Mucosa of descending colon (tissue), 3 donors: ENCODE results near the gene EIF3K. TPM values are rescaled to one million over a fixed set of nuclear protein-coding genes. Genes with fewer than 3 reads are reported as not detected.
"Not testable (repeated sequence)": the region's sequence is repeated elsewhere in the genome, so short reads cannot be mapped to it uniquely, and the experiment has no call there.

ENCODE experiments used
- ATAC-seq: fragments of 200-7000 bp; cut with Tn5 transposase; one replicate; pipeline ENCODE4 v1.9.1; 2020; ENCODE audit warnings: mild to moderate bottlenecking, moderate library complexity
- DNase-seq, 3 donors: peaks; one replicate each; pipeline ENCODE4 v3.0.0-alpha.2; 2020
- H3K36me3 ChIP-seq: fragments of 200-600 bp; one replicate; pipeline ENCODE4 v1.8.0; 2021; ENCODE audit warnings: low read depth, mild to moderate bottlenecking
- H3K4me1 ChIP-seq: fragments of 200-600 bp; one replicate; pipeline ENCODE4 v1.8.0; 2021; ENCODE audit warnings: low read depth, mild to moderate bottlenecking
- H3K4me3 ChIP-seq: fragments of 200-600 bp; one replicate; pipeline ENCODE4 v1.8.0; 2021; ENCODE audit warnings: mild to moderate bottlenecking
- H3K9me3 ChIP-seq: fragments of 200-600 bp; one replicate; pipeline ENCODE4 v1.8.0; 2021; ENCODE audit warnings: mild to moderate bottlenecking
- intact Hi-C, 2 donors: fragments of 100-400 bp; cut with DNase I in 1 of 2; cut with micrococcal nuclease in 1 of 2; formaldehyde crosslinking; loops; one replicate each; pipeline versions ENCODE4 v1.11.0 to v1.11.1; 2022; cut with DNase I, micrococcal nuclease
- long read RNA-seq, 2 donors: library from polyadenylated mRNA; unstranded; transcript quantifications; one replicate each; pipeline ENCODE4 v2.0.0, GENCODE V29; 2019 to 2021
- total RNA-seq, 3 donors: library from RNA; stranded (reverse); fragmentation: NEBNext Ultra II Directional in 2 of 3; extraction: Animal tissue kit (Norgen Biotek cat#: 25700) in 2 of 3; gene quantifications; one replicate each; pipeline versions ENCODE4 v1.2.1 to v1.2.4, GENCODE V29; 2021 to 2023
- TF ChIP-seq, protein P1 (sequence below): fragments of 200-600 bp; IDR thresholded peaks from one replicate; pipeline ENCODE4 v1.8.0; 2022; ENCODE audit warnings: antibody characterized with exemption, mild to moderate bottlenecking
- donor health status: DM: no; HTN: no; CAD: no; lungs with moderate emphysema.
- donor health status: DM: no; HTN: no; CAD: no.
- donor health status: DM: no; HTN: yes; CAD: no.

The EIF3K gene, protein sequence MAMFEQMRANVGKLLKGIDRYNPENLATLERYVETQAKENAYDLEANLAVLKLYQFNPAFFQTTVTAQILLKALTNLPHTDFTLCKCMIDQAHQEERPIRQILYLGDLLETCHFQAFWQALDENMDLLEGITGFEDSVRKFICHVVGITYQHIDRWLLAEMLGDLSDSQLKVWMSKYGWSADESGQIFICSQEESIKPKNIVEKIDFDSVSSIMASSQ
- total RNA-seq: 100 to 1,000 TPM; 338 to 393 (median 350) TPM
- long read RNA-seq, donor 1, transcript EIF3K-201 (8 exons, 864 nt): major isoform, 165 of 185 reads
- long read RNA-seq, donor 1, partial matches to known transcripts: 3 of 185 reads
- long read RNA-seq, donor 1, other reads (novel, unspliced or antisense): 15 of 185 reads
- long read RNA-seq, donor 2, transcript EIF3K-203 (7 exons, 1,327 nt): minor isoform, 6 of 285 reads
- long read RNA-seq, donor 2, transcript EIF3K-201 (8 exons, 864 nt): major isoform, 245 of 285 reads
- long read RNA-seq, donor 2, partial matches to known transcripts: 2 of 285 reads
- long read RNA-seq, donor 2, other reads (novel, unspliced or antisense): 28 of 285 reads

DNA sequence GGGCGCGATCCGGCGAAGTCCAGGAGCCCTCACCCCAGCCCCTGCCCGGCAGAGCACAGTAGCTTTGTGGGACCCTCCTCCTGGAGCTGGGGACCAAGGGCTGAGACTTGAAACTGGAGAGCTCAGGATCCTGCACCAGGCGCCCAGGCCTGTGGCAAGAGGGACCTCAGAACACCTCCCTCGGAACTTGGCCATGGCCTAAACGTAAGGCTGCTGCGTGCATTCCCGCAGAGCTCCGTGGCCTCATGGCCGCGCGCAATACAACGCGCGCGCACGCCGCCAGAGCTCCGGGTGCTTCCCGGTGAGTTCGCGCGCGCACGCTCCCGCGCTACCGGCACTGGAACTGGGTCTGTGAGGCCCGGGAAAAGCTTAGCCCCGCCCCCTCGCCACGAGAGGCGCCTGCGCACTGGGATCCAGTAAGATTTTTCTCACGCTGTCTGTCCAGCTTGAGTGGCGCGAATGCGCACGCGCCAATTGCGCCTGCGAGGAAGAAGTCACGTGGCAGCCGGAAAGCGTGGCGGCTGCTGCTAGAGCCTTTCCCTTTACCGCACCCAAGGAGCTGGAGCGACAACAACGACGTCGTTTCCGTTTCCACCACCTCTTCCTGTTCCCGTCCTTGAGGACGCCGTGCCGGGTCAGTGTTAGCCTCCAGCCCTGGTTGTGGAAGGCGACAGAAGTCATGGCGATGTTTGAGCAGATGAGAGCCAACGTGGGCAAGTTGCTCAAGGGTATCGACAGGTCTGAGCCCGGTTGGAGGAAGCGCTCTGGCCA lies at the start of gene EIF3K:
Gene EIF3K, plus strand, starts transcription at position 599 of the 771 bp plus-strand sequence. Its CDS starts 81 bp downstream, at position 680.
- TF ChIP-seq, protein P1, sequence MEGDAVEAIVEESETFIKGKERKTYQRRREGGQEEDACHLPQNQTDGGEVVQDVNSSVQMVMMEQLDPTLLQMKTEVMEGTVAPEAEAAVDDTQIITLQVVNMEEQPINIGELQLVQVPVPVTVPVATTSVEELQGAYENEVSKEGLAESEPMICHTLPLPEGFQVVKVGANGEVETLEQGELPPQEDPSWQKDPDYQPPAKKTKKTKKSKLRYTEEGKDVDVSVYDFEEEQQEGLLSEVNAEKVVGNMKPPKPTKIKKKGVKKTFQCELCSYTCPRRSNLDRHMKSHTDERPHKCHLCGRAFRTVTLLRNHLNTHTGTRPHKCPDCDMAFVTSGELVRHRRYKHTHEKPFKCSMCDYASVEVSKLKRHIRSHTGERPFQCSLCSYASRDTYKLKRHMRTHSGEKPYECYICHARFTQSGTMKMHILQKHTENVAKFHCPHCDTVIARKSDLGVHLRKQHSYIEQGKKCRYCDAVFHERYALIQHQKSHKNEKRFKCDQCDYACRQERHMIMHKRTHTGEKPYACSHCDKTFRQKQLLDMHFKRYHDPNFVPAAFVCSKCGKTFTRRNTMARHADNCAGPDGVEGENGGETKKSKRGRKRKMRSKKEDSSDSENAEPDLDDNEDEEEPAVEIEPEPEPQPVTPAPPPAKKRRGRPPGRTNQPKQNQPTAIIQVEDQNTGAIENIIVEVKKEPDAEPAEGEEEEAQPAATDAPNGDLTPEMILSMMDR: no peak
- ATAC-seq (peak; percentile 94), DNase-seq (peak; percentile 99 to 100 (median 100))
- intact Hi-C loops: no loop called here
- Histone ChIP-seq H3K4me1 (peaks cover 8% of the 10 kb centered on the region), H3K4me3 (peak within 1 kb of the TSS; percentile 83), H3K9me3 (no peaks in the 10 kb centered on the region), H3K36me3 (peaks cover 2% of the 10 kb centered on the region)

DNA sequence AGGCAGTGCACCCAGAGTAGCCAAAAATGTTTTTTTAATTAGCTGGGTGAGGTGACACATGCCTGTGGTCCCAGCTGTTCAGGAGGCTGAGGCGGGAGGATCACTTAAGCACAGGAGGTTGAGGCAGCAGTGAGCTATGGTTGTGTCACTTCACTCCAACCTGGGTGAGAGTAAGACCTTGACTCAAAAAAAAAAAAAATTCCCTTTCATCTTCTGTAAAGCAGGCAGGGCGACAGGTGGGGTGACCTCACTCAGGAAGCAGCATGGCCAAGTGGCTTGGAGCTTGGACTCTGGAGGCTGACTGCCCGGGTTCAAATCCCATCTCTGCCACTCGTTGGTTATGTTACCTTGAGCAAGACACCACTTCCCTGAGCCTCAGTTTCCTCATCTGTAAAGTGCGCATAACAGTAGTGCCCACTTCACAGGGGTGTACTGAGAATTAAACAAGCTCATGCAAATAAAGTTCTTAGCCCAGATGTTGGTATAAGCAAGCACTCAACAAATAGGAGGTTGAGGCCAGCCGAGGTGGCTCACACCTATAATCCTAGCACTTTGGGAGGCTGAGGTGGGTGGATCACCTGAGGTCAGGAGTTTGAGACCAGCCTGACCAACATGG lies 49.5 kb upstream of the EIF3K start:
- no peak for DNase-seq
- no peaks in the 10 kb centered on the region for H3K36me3 ChIP-seq
- intact Hi-C loops: no loop called here
- no peak overlapping the region for H3K4me3 ChIP-seq
- H3K9me3 ChIP-seq: no peaks in the 10 kb centered on the region
- TF ChIP-seq, protein P1: no peak
- ATAC-seq: no peak
- no peaks in the 10 kb centered on the region for H3K4me1 ChIP-seq

DNA sequence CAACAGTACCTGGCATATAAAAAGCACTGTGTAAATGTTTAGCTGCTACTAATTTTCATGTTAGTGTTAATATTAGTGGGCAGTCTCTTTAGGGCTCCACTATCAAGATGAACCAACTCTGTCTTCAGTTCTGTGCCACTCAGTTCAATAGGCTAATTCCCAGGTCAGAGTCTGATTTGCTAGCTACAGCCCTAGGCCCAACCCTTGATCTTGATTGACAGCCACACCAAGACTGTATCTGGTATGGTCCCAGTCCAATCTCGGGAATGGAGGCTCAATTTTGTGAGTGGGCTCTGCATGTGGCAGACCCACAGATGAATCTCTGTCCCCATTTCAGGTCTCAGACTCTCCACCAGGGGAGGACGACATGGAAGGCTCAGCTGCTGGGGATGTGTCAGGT lies 47.3 kb upstream of the EIF3K start:
- intact Hi-C loops: no loop called here
- Histone ChIP-seq H3K4me3 (no peak overlapping the region), H3K9me3 (no peaks in the 10 kb centered on the region), H3K4me1 (no peaks in the 10 kb centered on the region), H3K36me3 (no peaks in the 10 kb centered on the region)
- TF ChIP-seq, protein P1: no peak
- ATAC-seq (no peak), DNase-seq (no peak)

DNA sequence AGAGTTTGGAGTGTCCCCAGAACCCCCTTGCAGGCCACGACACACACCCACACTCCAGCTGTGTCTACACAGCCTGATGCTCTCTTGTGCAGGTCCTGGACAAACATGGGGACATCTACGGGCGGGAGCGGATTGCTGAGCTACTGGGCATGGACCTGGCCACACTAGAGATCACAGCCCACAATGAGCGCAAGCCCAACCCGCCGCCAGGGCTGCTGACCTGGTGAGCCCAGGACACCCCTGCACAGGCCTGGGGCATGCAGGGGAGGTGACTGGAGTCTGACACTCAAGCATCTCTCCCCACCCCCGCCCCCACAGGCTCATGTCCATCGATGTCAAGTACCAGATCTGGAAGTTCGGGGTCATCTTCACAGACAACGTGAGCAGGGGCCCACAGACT lies 41.2 kb upstream of the EIF3K start:
- intact Hi-C loops: no loop called here
- DNase-seq (no peak), ATAC-seq (no peak)
- H3K4me1 ChIP-seq: no peaks in the 10 kb centered on the region
- H3K4me3 ChIP-seq: no peak overlapping the region
- TF ChIP-seq, protein P1: no peak
- H3K9me3 ChIP-seq: no peaks in the 10 kb centered on the region
- no peaks in the 10 kb centered on the region for H3K36me3 ChIP-seq

DNA sequence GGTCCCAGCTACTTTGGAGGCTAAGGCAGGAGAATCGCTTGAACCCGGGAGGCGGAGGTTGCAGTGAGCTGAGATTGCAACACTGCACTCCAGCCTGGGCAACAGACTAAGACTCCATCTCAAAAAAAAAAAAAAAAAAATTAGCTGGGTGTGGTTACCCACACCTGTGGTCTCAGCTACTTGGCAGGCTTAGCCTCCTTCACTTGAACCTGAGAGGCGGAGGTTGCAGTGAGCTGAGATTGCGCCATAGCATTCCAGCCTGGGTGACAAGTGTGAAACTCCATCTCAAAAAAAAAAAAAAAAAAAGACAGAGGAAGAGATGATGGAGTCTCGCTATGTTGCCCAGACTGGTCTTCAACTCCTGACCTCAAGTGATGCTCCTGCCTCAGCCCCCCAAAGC lies 39.7 kb upstream of the EIF3K start:
- H3K36me3 ChIP-seq, DNase-seq, H3K9me3 ChIP-seq, H3K4me3 ChIP-seq, ATAC-seq, H3K4me1 ChIP-seq, intact Hi-C loops: not testable (repeated sequence)
